NCI-H2171 (cell line): ENCODE data around the gene MRPL37.
A peak's percentile ranks its signal among the peaks of the same experiment; 100 is the strongest.
"Not testable (repeated sequence)": the region's sequence is repeated elsewhere in the genome, so short reads cannot be mapped to it uniquely, and the experiment has no call there.

Source experiments
- DNase-seq: peaks from one replicate; lab custom pipeline; 2025; lab: John Stamatoyannopoulos, UW

MRPL37 gene

GRCh38 chr1:54220004-54220811 lies 20.2 kb downstream of the MRPL37 start:
- peak; percentile 37 for DNase-seq

GRCh38 chr1:54221113-54221834 lies 21.3 kb downstream of the MRPL37 start:
- DNase-seq: no peak

- no peak for DNase-seq
Observed at GRCh38 chr1:54221867-54222484, 22.0 kb downstream of the MRPL37 start.

DNA sequence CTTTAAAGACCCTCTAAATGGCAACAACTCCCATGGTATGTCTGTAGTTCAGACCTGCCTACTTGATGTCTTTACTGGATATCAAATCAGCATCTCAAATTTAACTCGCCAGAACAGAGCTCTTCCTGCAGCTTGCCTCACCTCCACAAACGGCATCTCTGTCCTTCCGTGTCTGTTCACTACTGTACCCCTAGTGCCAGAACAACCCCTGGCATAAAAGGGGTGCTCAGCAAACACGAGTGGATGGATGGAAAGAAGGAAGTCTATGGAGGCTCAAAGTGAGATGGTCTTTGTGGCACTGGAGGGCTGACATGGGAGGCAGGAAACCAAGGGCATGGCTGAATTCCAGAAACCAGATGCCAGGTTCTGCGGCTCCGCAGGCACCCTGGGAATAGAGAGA lies 22.7 kb downstream of the MRPL37 start:
- DNase-seq: no peak

- DNase-seq: no peak
Observed at GRCh38 chr1:54223441-54224202, 23.7 kb downstream of the MRPL37 start.

DNA sequence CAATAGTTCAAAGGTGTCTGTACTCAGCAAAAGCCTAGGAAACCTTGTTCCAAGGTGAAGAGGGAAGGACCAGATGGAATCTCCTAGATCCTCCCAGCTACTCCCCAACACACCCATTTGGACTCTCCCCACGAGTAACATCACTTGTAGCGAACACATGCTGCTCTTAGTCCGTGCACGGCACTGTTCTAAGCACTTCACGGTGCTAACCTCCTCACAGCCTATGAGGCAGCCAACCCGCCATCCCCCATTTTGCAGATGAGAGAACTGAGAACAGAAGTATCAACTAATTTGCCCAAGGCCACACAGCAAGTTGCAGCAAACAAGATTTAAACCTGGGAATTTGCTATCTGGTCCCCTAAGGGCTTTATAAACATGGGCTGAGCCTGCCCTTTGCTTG lies 24.3 kb downstream of the MRPL37 start:
- no peak for DNase-seq

DNA sequence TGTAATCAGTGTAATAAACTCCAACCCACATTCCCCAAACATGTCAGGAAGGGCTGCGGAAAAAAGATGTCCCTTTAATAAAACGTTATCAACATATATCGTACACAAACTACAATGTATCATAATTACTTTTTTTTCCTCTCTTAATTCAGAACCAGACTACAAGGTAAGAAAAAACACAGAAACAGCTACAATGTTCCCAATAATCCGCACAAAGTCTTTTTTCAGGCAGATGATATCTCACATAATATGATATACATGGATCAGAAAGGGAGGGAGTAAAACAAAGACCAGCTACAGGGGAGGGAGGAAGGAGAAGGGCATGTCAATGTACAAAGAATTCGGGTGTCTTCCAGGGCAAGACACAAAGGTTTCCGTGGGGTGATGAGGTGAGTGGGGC lies 25.4 kb downstream of the MRPL37 start:
- DNase-seq: no peak

DNA sequence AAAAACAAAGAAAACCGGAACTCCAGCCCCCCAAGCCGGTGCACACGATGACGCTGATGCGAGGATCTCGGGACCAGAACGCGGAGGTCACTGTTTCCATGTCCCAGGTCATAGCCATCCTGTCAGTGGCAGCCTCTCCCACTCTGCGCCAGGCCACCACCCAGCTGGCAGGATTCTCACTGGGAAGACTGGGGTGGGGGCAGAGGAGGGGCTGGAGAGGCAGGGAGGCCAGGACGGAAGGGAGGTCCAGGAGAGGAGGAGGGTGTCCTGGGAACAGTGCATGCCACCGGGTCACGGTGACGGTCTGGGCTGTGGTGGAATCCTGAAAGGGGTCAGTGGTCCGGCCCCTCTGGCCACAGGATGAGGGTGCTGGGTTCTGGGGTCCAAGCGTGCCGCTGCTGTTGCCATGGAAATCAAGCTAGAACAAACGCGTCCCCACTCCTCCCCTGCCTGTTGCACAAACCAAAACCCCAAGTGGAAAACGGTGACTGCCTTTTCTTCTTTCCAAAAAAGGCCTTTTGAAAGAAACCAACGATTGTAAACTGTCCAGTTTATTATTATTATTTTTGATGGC lies 26.1 kb downstream of the MRPL37 start:
- no peak for DNase-seq

- DNase-seq: no peak
Observed at GRCh38 chr1:54227091-54227602, 27.2 kb downstream of the MRPL37 start.

GRCh38 chr1:54227891-54228310 lies 27.9 kb downstream of the MRPL37 start:
- DNase-seq: no peak

- DNase-seq: no peak
Observed at GRCh38 chr1:54228638-54229079, 28.7 kb downstream of the MRPL37 start.

- DNase-seq: no peak
Observed at GRCh38 chr1:54229281-54229891, 29.4 kb downstream of the MRPL37 start.

- no peak for DNase-seq
Observed at GRCh38 chr1:54230507-54231339, 30.8 kb downstream of the MRPL37 start.

GRCh38 chr1:54233196-54233595 lies 33.2 kb downstream of the MRPL37 start:
- DNase-seq: not testable (repeated sequence)

DNA sequence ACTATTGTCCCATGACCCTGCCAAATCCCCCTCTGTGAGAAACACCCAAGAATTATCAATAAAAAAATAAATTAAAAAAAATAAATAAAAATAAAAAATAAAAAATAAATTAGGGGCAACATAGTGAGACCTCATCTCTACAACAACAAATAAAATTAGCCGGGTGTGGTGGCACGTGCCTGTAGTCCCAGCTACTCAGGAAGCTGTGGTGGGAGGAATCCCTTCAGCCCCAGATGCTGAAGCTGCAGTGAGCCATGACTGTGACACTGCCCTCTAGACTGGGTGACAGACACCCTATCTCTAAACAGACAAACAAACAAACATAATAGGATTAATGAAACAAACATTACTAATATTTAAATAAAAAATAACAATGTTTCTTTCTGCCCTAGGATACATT lies 34.3 kb downstream of the MRPL37 start:
- no peak for DNase-seq

GRCh38 chr1:54237586-54237985 lies 37.6 kb downstream of the MRPL37 start:
- no peak for DNase-seq

DNA sequence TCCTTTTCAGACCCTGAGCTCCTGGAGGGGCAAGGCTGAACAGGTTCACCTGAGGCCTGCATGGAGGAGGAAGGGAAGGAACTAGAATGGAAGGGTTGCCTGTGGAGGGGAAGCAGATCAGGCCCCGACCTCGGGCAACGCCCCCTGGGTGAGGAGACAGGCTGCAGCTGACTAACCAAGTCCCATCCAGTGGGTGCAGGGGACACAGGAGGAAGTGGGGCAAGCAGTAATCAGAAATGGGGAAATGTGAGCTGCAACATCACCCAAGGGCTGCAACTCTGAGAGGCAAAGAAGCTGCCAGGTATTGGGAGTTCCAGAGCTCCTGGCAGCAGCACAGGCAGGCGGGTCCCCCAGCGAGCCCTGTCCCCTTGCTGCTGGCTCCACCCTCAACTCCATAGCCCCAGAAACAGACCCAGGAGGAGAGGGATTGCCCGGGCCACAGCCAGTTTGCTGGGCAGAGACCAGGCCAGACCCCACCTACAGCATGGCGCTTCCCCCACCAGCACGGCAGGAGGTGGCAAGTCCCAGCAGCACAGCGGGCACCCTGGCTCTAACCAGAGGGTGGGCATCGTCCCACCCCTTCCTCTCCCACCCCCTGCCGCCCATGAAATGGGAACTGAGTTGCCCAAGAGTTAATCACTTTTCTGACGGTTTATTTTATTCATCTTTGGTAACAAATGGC lies 38.5 kb downstream of the MRPL37 start:
- DNase-seq: no peak

DNA sequence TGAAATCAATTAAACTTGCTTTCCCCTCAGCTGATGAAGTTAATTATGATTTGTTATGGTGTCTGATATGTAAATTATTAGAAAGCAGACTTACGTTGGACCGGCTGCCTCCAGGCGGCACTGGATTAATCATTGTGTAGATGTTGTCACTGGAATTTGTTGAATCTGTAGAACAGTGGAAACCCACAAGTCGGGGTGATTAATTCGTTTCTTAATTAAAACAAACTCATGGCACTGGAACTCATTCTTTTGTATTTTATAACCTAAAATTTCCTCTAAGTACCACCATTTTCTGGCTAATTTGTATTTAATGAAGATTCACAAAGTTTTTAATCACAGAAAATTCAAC lies 39.0 kb downstream of the MRPL37 start:
- no peak for DNase-seq

GRCh38 chr1:54239631-54240031 lies 39.7 kb downstream of the MRPL37 start:
- DNase-seq: no peak
